ENCODE measurements around the gene ZNF143. TPM values are rescaled to one million over a fixed set of nuclear protein-coding genes. Genes with fewer than 3 reads are reported as not detected.

Gene ZNF143
- total RNA-seq, 1 donor from 2014 or later: 28.3 TPM

DNA sequence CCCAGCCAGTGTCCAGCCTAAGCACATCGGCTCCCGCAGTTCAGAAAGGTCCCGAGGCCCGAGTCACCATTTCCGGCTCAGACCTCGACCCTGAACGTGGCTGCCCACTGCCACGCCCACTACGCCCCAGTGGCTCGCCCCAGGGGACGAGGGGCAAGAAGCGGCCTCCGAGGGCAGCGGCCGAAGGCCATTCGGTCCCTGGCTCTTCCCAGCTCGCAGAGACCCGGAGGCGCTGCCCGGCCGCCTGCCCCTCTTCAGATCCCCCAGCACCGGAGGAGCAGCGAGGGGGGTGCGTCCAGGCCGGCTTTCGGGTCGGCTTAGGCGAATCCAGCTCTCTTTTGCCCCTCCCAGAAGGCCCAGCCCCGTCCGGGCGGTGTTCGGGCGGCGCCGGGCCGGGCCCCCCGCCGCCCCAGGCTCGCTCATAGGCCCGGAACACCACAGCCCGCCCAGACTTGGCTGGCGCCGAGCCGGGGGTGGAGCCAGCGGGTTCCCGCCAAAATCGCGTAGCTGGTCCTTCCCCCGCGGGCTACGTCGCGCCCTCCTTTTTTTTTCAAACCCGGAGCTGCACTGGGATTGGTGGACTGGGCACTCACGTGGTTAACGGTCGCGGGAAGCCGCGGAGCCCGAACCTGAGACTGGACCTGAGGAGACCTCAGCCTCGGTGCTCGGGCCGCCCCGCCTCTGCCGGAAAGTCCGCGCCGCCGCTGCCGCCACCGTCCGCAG is 112.4 kb downstream of the ZNF143 start, which contains the start of gene WEE1:
Gene WEE1 (plus strand): TSS at position 619 of the 723 bp plus-strand sequence. CDS start 264 bp downstream, outside the sequence.
- Histone ChIP-seq H2AFZ (ENCODE audit: low read depth, low read length) (peak within 1 kb of the TSS; percentile 65), H3K4me1 (ENCODE audit: insufficient read depth, low read length) (peaks cover 31% of the 10 kb centered on the region), H3K4me3 (ENCODE audit: insufficient read depth, low read depth, low read length) (peak within 1 kb of the TSS; percentile 89), H3K79me2 (ENCODE audit: insufficient read depth, low read length) (peaks cover 52% of the 10 kb centered on the region), H3K4me2 (ENCODE audit: low read length) (peak within 1 kb of the TSS; percentile 95), H3K9ac (ENCODE audit: low read length) (peak within 1 kb of the TSS; percentile 100), H4K20me1 (ENCODE audit: insufficient read depth, low read length) (peaks cover 6% of the 10 kb centered on the region), H3K27ac (ENCODE audit: low read depth, low read length) (peak within 1 kb of the TSS; percentile 97), H3K27me3 (ENCODE audit: insufficient read depth, low read length) (no peaks in the 10 kb centered on the region), H3K36me3 (ENCODE audit: insufficient read depth, low read length) (peaks cover 20% of the 10 kb centered on the region), H3K9me3 (ENCODE audit: insufficient read depth, low read depth, low read length) (no peaks in the 10 kb centered on the region)
- peak within 1 kb of the TSS; percentile 97 for H3K4me3 Mint-ChIP-seq (ENCODE audit: unreplicated experiment)
- H3K27me3 Mint-ChIP-seq (ENCODE audit: low read depth, unreplicated experiment): no peaks in the 10 kb centered on the region
- no peaks in the 10 kb centered on the region for H3K9me3 Mint-ChIP-seq (ENCODE audit: unreplicated experiment)
- peaks cover 19% of the 10 kb centered on the region for H3K4me1 Mint-ChIP-seq (ENCODE audit: low read depth, unreplicated experiment)
- peaks cover 4% of the 10 kb centered on the region for H3K36me3 Mint-ChIP-seq (ENCODE audit: low read depth, unreplicated experiment)
- FAIRE-seq (no peak), DNase-seq (ENCODE audit: low read depth) (peak; percentile 91)
- peak within 1 kb of the TSS; percentile 91 for H3K27ac Mint-ChIP-seq (ENCODE audit: unreplicated experiment)
- TF ChIP-seq, protein P1, sequence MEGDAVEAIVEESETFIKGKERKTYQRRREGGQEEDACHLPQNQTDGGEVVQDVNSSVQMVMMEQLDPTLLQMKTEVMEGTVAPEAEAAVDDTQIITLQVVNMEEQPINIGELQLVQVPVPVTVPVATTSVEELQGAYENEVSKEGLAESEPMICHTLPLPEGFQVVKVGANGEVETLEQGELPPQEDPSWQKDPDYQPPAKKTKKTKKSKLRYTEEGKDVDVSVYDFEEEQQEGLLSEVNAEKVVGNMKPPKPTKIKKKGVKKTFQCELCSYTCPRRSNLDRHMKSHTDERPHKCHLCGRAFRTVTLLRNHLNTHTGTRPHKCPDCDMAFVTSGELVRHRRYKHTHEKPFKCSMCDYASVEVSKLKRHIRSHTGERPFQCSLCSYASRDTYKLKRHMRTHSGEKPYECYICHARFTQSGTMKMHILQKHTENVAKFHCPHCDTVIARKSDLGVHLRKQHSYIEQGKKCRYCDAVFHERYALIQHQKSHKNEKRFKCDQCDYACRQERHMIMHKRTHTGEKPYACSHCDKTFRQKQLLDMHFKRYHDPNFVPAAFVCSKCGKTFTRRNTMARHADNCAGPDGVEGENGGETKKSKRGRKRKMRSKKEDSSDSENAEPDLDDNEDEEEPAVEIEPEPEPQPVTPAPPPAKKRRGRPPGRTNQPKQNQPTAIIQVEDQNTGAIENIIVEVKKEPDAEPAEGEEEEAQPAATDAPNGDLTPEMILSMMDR (IDR thresholded peaks at IDR 0.05; ENCODE audit: insufficient read depth, low read depth, low read length): no peak
- TF ChIP-seq EZH2 (IDR thresholded peaks at IDR 0.05; ENCODE audit: insufficient read depth, low read length): no peak

DNA sequence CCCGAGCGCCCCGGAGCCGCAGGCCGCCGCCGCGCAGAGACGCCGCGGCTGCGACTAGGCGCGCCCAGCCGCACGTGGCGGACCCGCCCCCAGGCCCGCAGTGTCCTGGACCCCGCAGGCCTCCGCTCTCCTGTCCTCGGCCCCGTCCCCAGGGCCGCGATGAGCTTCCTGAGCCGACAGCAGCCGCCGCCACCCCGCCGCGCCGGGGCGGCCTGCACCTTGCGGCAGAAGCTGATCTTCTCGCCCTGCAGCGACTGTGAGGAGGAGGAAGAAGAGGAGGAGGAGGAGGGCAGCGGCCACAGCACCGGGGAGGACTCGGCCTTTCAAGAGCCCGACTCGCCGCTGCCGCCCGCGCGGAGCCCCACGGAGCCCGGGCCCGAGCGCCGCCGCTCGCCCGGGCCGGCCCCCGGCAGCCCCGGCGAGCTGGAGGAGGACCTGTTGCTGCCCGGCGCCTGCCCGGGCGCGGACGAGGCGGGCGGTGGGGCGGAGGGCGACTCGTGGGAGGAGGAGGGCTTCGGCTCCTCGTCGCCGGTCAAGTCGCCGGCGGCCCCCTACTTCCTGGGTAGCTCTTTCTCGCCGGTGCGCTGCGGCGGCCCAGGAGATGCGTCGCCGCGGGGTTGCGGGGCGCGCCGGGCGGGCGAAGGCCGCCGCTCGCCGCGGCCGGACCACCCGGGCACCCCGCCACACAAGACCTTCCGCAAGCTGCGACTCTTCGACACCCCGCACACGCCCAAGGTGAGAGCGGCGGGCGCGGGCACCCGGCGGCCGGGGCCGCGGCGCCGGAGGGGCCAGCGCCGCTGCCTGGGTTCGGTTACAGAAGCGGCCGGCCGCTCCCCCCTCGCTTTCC is 113.2 kb downstream of the ZNF143 start:
- H3K27me3 ChIP-seq (ENCODE audit: insufficient read depth, low read length): no peaks in the 10 kb centered on the region
- H2AFZ ChIP-seq (ENCODE audit: low read depth, low read length): no peak overlapping the region
- peaks cover 25% of the 10 kb centered on the region for H3K36me3 ChIP-seq (ENCODE audit: insufficient read depth, low read length)
- H3K4me3 Mint-ChIP-seq (ENCODE audit: unreplicated experiment): peak overlapping the region; percentile 97
- H3K4me3 ChIP-seq (ENCODE audit: insufficient read depth, low read depth, low read length): peak overlapping the region; percentile 89
- DNase-seq (ENCODE audit: low read depth) (no peak), FAIRE-seq (no peak)
- peak overlapping the region; percentile 69 for H3K27ac Mint-ChIP-seq (ENCODE audit: unreplicated experiment)
- H3K36me3 Mint-ChIP-seq (ENCODE audit: low read depth, unreplicated experiment): peaks cover 6% of the 10 kb centered on the region
- H3K27ac ChIP-seq (ENCODE audit: low read depth, low read length): peak overlapping the region; percentile 97
- H3K9me3 Mint-ChIP-seq (ENCODE audit: unreplicated experiment): no peaks in the 10 kb centered on the region
- H3K79me2 ChIP-seq (ENCODE audit: insufficient read depth, low read length): peaks cover 58% of the 10 kb centered on the region
- no peak for TF ChIP-seq EZH2 (IDR thresholded peaks at IDR 0.05; ENCODE audit: insufficient read depth, low read length)
- TF ChIP-seq, protein P1 (IDR thresholded peaks at IDR 0.05; ENCODE audit: insufficient read depth, low read depth, low read length): no peak
- H3K4me1 ChIP-seq (ENCODE audit: insufficient read depth, low read length): peaks cover 28% of the 10 kb centered on the region
- H3K27me3 Mint-ChIP-seq (ENCODE audit: low read depth, unreplicated experiment): no peaks in the 10 kb centered on the region
- peak overlapping the region; percentile 95 for H3K4me2 ChIP-seq (ENCODE audit: low read length)
- H3K9me3 ChIP-seq (ENCODE audit: insufficient read depth, low read depth, low read length): no peaks in the 10 kb centered on the region
- H3K9ac ChIP-seq (ENCODE audit: low read length): peak overlapping the region; percentile 100
- H3K4me1 Mint-ChIP-seq (ENCODE audit: low read depth, unreplicated experiment): peaks cover 16% of the 10 kb centered on the region
- H4K20me1 ChIP-seq (ENCODE audit: insufficient read depth, low read length): peaks cover 6% of the 10 kb centered on the region
